GM19397 (cell line): Measurements from ENCODE around the gene CACNA2D3.

Source experiments
- ATAC-seq: cut with Tn5 transposase; IDR thresholded peaks from one replicate; pipeline ENCODE4 v1.9.1; 2021; ENCODE audit warnings: mild to moderate bottlenecking, moderate library complexity; ENCODE audit not compliant: unreplicated experiment

CACNA2D3 gene

GRCh38 chr3:54168451-54168850 is 46.1 kb downstream of the CACNA2D3 start:
- no peak for ATAC-seq

- no peak for ATAC-seq
Measured at GRCh38 chr3:54169524-54169923, 47.2 kb downstream of the CACNA2D3 start.

GRCh38 chr3:54171509-54171908 is 49.2 kb downstream of the CACNA2D3 start:
- ATAC-seq = no peak

- ATAC-seq = no peak
Measured at GRCh38 chr3:54171951-54172350, 49.6 kb downstream of the CACNA2D3 start.

GRCh38 chr3:54173371-54173770 is 51.0 kb downstream of the CACNA2D3 start:
- no peak for ATAC-seq

- no peak for ATAC-seq
Measured at GRCh38 chr3:54176106-54176505, 53.8 kb downstream of the CACNA2D3 start.

- no peak for ATAC-seq
Measured at GRCh38 chr3:54177816-54178215, 55.5 kb downstream of the CACNA2D3 start.

- no peak for ATAC-seq
Measured at GRCh38 chr3:54178376-54178775, 56.0 kb downstream of the CACNA2D3 start.

GRCh38 chr3:54180921-54181320 is 58.6 kb downstream of the CACNA2D3 start:
- no peak for ATAC-seq

- ATAC-seq = no peak
Measured at GRCh38 chr3:54182242-54182641, 59.9 kb downstream of the CACNA2D3 start.

- no peak for ATAC-seq
Measured at GRCh38 chr3:54185740-54186139, 63.4 kb downstream of the CACNA2D3 start.

- ATAC-seq = no peak
Measured at GRCh38 chr3:54188176-54188791, 65.9 kb downstream of the CACNA2D3 start.

GRCh38 chr3:54191220-54191619 is 68.9 kb downstream of the CACNA2D3 start:
- no peak for ATAC-seq

GRCh38 chr3:54192026-54192425 is 69.7 kb downstream of the CACNA2D3 start:
- ATAC-seq = no peak

- no peak for ATAC-seq
Measured at GRCh38 chr3:54193093-54193492, 70.7 kb downstream of the CACNA2D3 start.

GRCh38 chr3:54196360-54196991 is 74.1 kb downstream of the CACNA2D3 start:
- no peak for ATAC-seq

- no peak for ATAC-seq
Measured at GRCh38 chr3:54197509-54197908, 75.2 kb downstream of the CACNA2D3 start.

GRCh38 chr3:54198556-54198955 is 76.2 kb downstream of the CACNA2D3 start:
- ATAC-seq = no peak

- no peak for ATAC-seq
Measured at GRCh38 chr3:54202054-54202453, 79.7 kb downstream of the CACNA2D3 start.

- no peak for ATAC-seq
Measured at GRCh38 chr3:54202651-54203248, 80.4 kb downstream of the CACNA2D3 start.

GRCh38 chr3:54206874-54207273 is 84.5 kb downstream of the CACNA2D3 start:
- no peak for ATAC-seq

- ATAC-seq = no peak
Measured at GRCh38 chr3:54211097-54211496, 88.7 kb downstream of the CACNA2D3 start.
